ACC112 (cell line): Measurements from ENCODE around the gene GALNT16.

ENCODE experiments used
- H2AFZ ChIP-seq: fragments of 200-600 bp; sonication (generic); one replicate; pipeline ENCODE4 v1.6.0; 2017; ENCODE audit warnings: antibody characterized with exemption, low read length; ENCODE audit not compliant: unreplicated experiment
- H3K27ac ChIP-seq: fragments of 200-600 bp; sonication (generic); 2 replicates; pipeline ENCODE4 v1.5.1; 2014; ENCODE audit warnings: low read depth, mild to moderate bottlenecking, antibody characterized with exemption, low read length, moderate library complexity
- H3K27me3 ChIP-seq: fragments of 200-600 bp; sonication (generic); 2 replicates; pipeline ENCODE4 v1.6.1; 2014; ENCODE audit warnings: mild to moderate bottlenecking, antibody characterized with exemption, low read length, moderate library complexity, mixed read lengths; ENCODE audit not compliant: insufficient read depth
- H3K36me3 ChIP-seq: fragments of 200-600 bp; sonication (generic); 2 replicates; pipeline ENCODE4 v1.6.1; 2016; ENCODE audit warnings: mild to moderate bottlenecking, antibody characterized with exemption, low read length, moderate library complexity, mixed read lengths; ENCODE audit not compliant: insufficient read depth
- H3K4me1 ChIP-seq: fragments of 200-600 bp; sonication (generic); one replicate; pipeline ENCODE4 v1.6.1; 2016; ENCODE audit warnings: low read length, mixed read lengths; ENCODE audit not compliant: insufficient read depth, unreplicated experiment, control insufficient read depth
- H3K4me3 ChIP-seq: fragments of 200-600 bp; sonication (generic); 2 replicates; pipeline ENCODE4 v1.5.1; 2014; ENCODE audit warnings: mild to moderate bottlenecking, low read depth, low read length
- H3K79me2 ChIP-seq: fragments of 200-600 bp; sonication (generic); one replicate; pipeline ENCODE4 v1.6.0; 2016; ENCODE audit warnings: low read length; ENCODE audit not compliant: control insufficient read depth, unreplicated experiment, insufficient read depth

The GALNT16 gene

DNA sequence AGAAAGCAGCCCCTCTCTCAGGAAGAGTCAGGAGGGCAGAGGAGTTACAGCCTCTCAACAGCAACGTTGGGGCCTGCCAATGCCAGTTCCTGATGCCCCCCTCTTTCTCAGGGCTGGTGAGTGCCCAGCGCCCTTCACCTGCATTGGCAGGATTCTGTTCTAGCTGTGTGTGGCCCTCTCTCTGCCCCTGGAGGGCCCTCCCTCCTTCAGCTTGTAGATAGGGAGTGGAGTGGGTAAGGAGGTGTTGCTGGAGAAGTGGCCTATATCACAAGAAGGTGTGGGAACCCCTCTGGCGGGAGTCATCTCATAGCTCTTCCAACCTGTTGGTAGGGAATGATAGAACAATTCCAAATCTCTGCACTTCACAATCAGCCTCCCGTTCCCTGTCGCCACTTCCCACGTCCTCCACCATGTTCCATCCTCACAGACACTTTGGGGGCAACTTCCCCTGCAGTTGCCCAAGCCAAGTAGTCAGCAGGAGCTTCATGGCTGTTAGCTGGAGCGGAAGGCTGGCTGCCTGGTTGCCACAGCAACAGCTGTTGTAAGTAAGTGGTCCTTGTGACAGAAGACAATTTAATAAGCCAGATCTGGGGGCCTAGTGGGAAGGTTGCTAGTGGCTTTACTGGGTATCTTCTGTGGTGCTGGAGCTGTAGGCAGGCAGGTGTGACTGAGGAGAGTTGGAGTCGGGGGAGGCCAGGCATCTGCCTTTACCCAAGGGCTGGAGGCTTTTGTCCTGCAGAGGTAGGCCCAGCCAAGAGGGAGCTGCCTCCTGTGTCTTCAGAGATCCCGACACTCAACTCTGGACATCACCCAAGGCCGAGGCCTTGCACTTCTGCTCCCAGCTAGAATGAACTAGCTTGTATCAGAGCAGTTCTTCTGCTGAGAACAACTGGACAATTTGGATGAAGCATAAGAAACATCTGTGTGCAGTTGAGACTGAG lies 38.4 kb downstream of the GALNT16 start:
- Histone ChIP-seq H3K4me3 (no peak overlapping the region), H3K27ac (no peak overlapping the region), H3K4me1 (no peaks in the 10 kb centered on the region), H3K36me3 (no peaks in the 10 kb centered on the region), H2AFZ (no peak overlapping the region), H3K27me3 (0 out of 2 replicates have a peak, but pooled peaks cover 8% of the 10 kb centered on the region), H3K79me2 (no peaks in the 10 kb centered on the region)

- H2AFZ ChIP-seq: no peak overlapping the region
- no peaks in the 10 kb centered on the region for H3K79me2 ChIP-seq
- H3K4me3 ChIP-seq: no peak overlapping the region
- H3K36me3 ChIP-seq: no peaks in the 10 kb centered on the region
- H3K27me3 ChIP-seq: peaks cover 8% of the 10 kb centered on the region; the same call in 1 of the 2 replicates
- H3K27ac ChIP-seq: no peak overlapping the region
- no peaks in the 10 kb centered on the region for H3K4me1 ChIP-seq
These were observed 39.5 kb downstream of the GALNT16 start for GRCh38 chr14:69299286-69300035.

DNA sequence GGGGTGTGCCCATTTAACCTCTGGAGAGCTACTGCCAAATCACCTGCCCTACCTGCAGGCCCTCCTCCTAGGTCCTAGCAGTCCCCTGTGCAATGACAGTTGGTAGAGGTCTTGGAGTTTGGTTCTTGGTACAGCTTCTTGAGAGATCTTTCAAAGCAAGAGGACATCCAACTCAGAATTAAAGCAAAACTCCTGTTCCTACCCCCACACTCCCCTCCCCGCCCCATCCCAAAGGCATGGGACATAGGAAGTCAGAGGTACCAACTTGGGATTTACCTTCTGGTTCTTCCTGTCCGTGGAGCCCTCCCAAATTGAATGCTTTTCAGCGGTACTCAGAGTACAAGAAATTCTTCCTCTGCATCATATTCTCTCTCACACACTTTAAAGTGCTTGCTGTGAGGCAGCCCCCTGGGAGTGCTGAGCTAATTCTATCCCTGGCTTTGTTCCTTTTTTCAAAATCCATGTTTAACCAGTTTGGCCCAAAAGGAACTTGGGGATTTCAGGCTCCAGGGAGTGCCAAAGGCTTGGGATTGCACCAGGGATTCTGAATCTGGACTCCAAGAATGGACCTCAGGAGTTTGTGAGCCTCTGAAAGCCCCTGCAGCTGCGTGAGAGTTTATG lies 40.8 kb downstream of the GALNT16 start:
- no peak overlapping the region for H2AFZ ChIP-seq
- no peaks in the 10 kb centered on the region for H3K36me3 ChIP-seq
- H3K79me2 ChIP-seq: no peaks in the 10 kb centered on the region
- H3K27ac ChIP-seq: no peak overlapping the region
- H3K4me1 ChIP-seq: no peaks in the 10 kb centered on the region
- no peak overlapping the region for H3K4me3 ChIP-seq
- peaks cover 8% of the 10 kb centered on the region; the same call in 1 of the 2 replicates for H3K27me3 ChIP-seq

GRCh38 chr14:69303086-69303485 lies 43.1 kb downstream of the GALNT16 start:
- H3K27me3 ChIP-seq: peaks cover 25% of the 10 kb centered on the region
- no peak overlapping the region for H3K4me3 ChIP-seq
- H3K4me1 ChIP-seq: no peaks in the 10 kb centered on the region
- H3K27ac ChIP-seq: no peak overlapping the region
- no peak overlapping the region for H2AFZ ChIP-seq
- H3K36me3 ChIP-seq: no peaks in the 10 kb centered on the region
- H3K79me2 ChIP-seq: no peaks in the 10 kb centered on the region

GRCh38 chr14:69312608-69313007 lies 52.6 kb downstream of the GALNT16 start:
- Histone ChIP-seq H3K4me1 (peaks cover 17% of the 10 kb centered on the region), H3K4me3 (no peak overlapping the region), H3K27ac (no peak overlapping the region), H3K36me3 (no peaks in the 10 kb centered on the region), H2AFZ (no peak overlapping the region), H3K27me3 (peaks cover 10% of the 10 kb centered on the region), H3K79me2 (no peaks in the 10 kb centered on the region)

- Histone ChIP-seq H3K36me3 (no peaks in the 10 kb centered on the region), H3K4me1 (peaks cover 22% of the 10 kb centered on the region), H3K79me2 (no peaks in the 10 kb centered on the region), H2AFZ (no peak overlapping the region), H3K27ac (no peak overlapping the region), H3K4me3 (no peak overlapping the region), H3K27me3 (peaks cover 6% of the 10 kb centered on the region; the same call in 1 of the 2 replicates)
These were observed 53.2 kb downstream of the GALNT16 start for GRCh38 chr14:69313176-69313575.

DNA sequence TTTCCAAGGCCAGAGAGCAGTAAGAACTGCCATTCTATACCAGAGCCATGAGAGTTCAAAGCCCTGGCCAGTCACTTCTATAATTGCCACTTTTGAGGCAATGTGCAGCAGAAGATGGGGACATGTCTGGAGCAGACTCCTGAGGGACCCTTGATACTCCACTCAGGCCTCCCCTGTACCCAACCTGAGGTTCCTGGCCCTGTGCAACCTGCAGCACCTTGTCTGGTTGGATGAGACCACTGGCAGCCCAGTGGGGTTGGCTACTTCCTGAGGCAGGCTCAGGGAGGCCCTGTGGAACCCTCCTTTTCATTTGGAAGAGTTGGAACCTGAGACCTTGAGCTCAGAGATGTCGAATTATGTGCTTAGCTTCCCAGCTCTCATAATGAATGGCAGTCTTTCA lies 54.4 kb downstream of the GALNT16 start:
- H3K4me1 ChIP-seq: peaks cover 22% of the 10 kb centered on the region
- H2AFZ ChIP-seq: no peak overlapping the region
- H3K4me3 ChIP-seq: no peak overlapping the region
- H3K27me3 ChIP-seq: no peaks in the 10 kb centered on the region; the same call in 1 of the 2 replicates
- H3K36me3 ChIP-seq: no peaks in the 10 kb centered on the region
- H3K79me2 ChIP-seq: no peaks in the 10 kb centered on the region
- H3K27ac ChIP-seq: no peak overlapping the region

- Histone ChIP-seq H3K27me3 (no peaks in the 10 kb centered on the region), H3K4me3 (no peak overlapping the region), H3K79me2 (no peaks in the 10 kb centered on the region), H3K27ac (no peak overlapping the region), H2AFZ (no peak overlapping the region), H3K36me3 (no peaks in the 10 kb centered on the region), H3K4me1 (peaks cover 22% of the 10 kb centered on the region)
These were observed 55.3 kb downstream of the GALNT16 start for GRCh38 chr14:69315301-69315700.

GRCh38 chr14:69316449-69317101 lies 56.6 kb downstream of the GALNT16 start:
- Histone ChIP-seq H3K36me3 (no peaks in the 10 kb centered on the region), H3K27me3 (no peaks in the 10 kb centered on the region), H3K4me1 (peaks cover 22% of the 10 kb centered on the region), H3K27ac (no peak overlapping the region), H3K4me3 (no peak overlapping the region), H2AFZ (no peak overlapping the region), H3K79me2 (no peaks in the 10 kb centered on the region)

- H3K4me1 ChIP-seq: peaks cover 22% of the 10 kb centered on the region
- no peaks in the 10 kb centered on the region for H3K79me2 ChIP-seq
- H3K4me3 ChIP-seq: no peak overlapping the region
- H3K36me3 ChIP-seq: no peaks in the 10 kb centered on the region
- peak overlapping the region; percentile 71 for H3K27ac ChIP-seq
- H3K27me3 ChIP-seq: no peaks in the 10 kb centered on the region
- peak overlapping the region; percentile 16 for H2AFZ ChIP-seq
These were observed 57.3 kb downstream of the GALNT16 start for GRCh38 chr14:69317102-69317755.
